ENCODE results near the gene ZNF354C.

DNA sequence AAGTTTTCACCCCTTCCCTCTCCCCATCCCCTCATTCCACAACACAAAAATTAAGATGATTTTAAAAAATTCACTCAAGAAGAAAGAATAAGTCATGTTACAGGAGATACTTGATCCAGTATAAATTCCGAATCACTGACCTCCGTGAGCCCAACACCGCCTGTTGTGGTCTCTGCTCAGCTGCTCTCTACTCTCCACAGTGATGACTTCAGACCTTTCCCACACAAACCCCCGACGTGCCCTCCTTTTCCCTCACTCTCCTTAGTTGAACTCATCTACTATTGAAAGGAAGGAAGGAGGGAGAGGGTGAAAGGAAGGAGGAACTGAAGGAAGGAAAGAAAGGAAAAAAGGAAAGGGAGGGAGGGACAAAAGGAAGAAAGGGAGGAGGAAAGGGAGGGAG, 55.1 kb downstream of the ZNF354C start:
- no peak for TF ChIP-seq YY1 (IDR thresholded peaks at IDR 0.05; ENCODE audit: insufficient read depth, insufficient read length)
- TF ChIP-seq ZNF274 (IDR thresholded peaks at IDR 0.05; ENCODE audit: low read depth, low read length) = no peak
- no peak for TF ChIP-seq SUZ12 (IDR thresholded peaks at IDR 0.05; ENCODE audit: extremely low read depth, insufficient read depth, insufficient read length)
